Karpas-422 (cell line): ENCODE measurements around the gene SSBP2. TPM values are rescaled to one million over a fixed set of nuclear protein-coding genes. Genes with fewer than 3 reads are reported as not detected.
A peak's percentile ranks its signal among the peaks of the same experiment; 100 is the strongest.

Experiments
- DNase-seq: peaks from one replicate; pipeline ENCODE4 v3.0.0-alpha.2; 2015
- H2AFZ ChIP-seq: fragments of 200-600 bp; sonication (generic); 2 replicates; pipeline ENCODE4 v1.6.1; 2014; ENCODE audit warnings: antibody characterized with exemption, low read length, mixed read lengths
- H3K27ac ChIP-seq: fragments of 200-600 bp; sonication (generic); 2 replicates; pipeline ENCODE4 v1.5.1; 2014; ENCODE audit warnings: mild to moderate bottlenecking, low read length, moderate library complexity
- H3K27me3 ChIP-seq: fragments of 200-600 bp; sonication (generic); 2 replicates; pipeline ENCODE4 v1.6.1; 2014; ENCODE audit warnings: low read length, mixed read lengths
- H3K36me3 ChIP-seq: fragments of 200-600 bp; sonication (generic); 2 replicates; pipeline ENCODE4 v1.6.1; 2014; ENCODE audit warnings: low read length, mixed read lengths; ENCODE audit not compliant: insufficient read depth
- H3K4me1 ChIP-seq: fragments of 200-600 bp; sonication (generic); 2 replicates; pipeline ENCODE4 v1.6.1; 2014; ENCODE audit warnings: mild to moderate bottlenecking, low read length, mixed read lengths
- H3K4me2 ChIP-seq: fragments of 200-600 bp; sonication (generic); 2 replicates; pipeline ENCODE4 v1.6.1; 2014; ENCODE audit warnings: low read length, low read depth, mild to moderate bottlenecking; ENCODE audit not compliant: poor library complexity, severe bottlenecking
- H3K4me3 ChIP-seq: fragments of 200-600 bp; sonication (generic); 2 replicates; pipeline ENCODE4 v1.5.1; 2014; ENCODE audit warnings: mild to moderate bottlenecking, antibody characterized with exemption, low read length, mixed read lengths
- H3K79me2 ChIP-seq: fragments of 200-600 bp; sonication (generic); 2 replicates; pipeline ENCODE4 v1.6.1; 2014; ENCODE audit warnings: mild to moderate bottlenecking, low read length, mixed read lengths
- H3K9ac ChIP-seq: fragments of 200-600 bp; sonication (generic); 2 replicates; pipeline ENCODE4 v1.6.0; 2014; ENCODE audit warnings: low read length
- H3K9me2 ChIP-seq: fragments of 200-600 bp; sonication (generic), shearing (Covaris generic); replicated peaks from 2 replicates; pipeline ENCODE4 v1.6.0; 2014; ENCODE audit warnings: mild to moderate bottlenecking, low read length, moderate library complexity; ENCODE audit not compliant: insufficient read depth
- H3K9me3 ChIP-seq: fragments of 300-700, 200-600 bp; sonication (generic); 2 replicates; pipeline ENCODE4 v1.6.1; 2014; ENCODE audit warnings: low read length, mixed read lengths
- H4K20me1 ChIP-seq: fragments of 200-600 bp; sonication (generic); 2 replicates; pipeline ENCODE4 v1.6.1; 2014; ENCODE audit warnings: mild to moderate bottlenecking, antibody characterized with exemption, low read length, low read depth; ENCODE audit not compliant: insufficient read depth
- total RNA-seq: library from RNA; depleted of rRNA; stranded (reverse); fragments of >200 nt; shearing (Covaris generic); gene quantifications from 2 replicates; pipeline ENCODE4 v1.2.3, GENCODE V29; 2014; ENCODE audit warnings: low replicate concordance

SSBP2 gene
- total RNA-seq, 1 experiment from 2014 or later: 148 TPM

DNA sequence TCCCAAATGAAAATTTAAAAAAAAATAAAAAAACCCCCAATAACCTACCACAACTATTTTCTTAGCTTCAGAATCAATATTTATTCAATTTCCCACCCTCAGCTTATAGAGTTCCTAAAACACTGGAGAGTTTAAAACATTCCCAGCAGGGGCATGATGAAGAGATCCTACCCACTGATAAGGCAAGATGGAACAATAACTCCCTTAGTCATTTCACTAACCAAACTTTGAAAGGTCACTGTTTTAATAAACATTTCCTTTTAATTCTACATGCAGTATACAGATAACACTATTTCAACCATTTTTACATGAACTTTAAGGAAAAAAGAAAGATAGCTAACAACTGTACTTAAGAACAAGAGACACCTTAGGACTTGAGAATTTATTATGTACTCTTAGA, 322.0 kb downstream of the SSBP2 start:
- Histone ChIP-seq H2AFZ (no peak overlapping the region), H3K9me2 (no peaks in the 10 kb centered on the region), H4K20me1 (no peaks in the 10 kb centered on the region), H3K4me3 (no peak overlapping the region), H3K9me3 (no peaks in the 10 kb centered on the region), H3K27ac (no peak overlapping the region), H3K4me1 (peaks cover 20% of the 10 kb centered on the region), H3K4me2 (no peak overlapping the region), H3K36me3 (no peaks in the 10 kb centered on the region; the same call in 1 of the 2 replicates), H3K79me2 (peaks cover 6% of the 10 kb centered on the region; the same call in 1 of the 2 replicates), H3K27me3 (no peaks in the 10 kb centered on the region), H3K9ac (no peak overlapping the region)
- DNase-seq: no peak

DNA sequence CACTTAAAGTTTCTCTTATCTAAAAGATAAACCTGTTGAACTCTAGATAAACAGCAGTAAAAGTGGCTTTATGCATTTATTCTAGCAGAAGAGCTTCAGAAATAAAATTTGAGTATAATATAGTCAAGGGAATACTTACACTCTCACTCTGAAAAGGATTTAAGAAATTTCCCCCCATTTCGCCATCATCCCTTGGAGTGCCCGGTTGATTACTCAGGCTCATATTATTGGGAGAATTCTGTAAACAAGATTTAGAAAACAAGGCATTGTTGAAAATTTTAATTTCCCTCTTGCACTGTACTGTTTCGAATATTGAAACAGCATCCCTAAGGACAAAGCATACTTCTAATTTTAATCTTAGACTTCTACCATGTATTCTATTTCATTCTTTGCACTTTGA, 322.5 kb downstream of the SSBP2 start:
- Histone ChIP-seq H3K4me1 (peaks cover 20% of the 10 kb centered on the region), H3K9ac (no peak overlapping the region), H3K36me3 (no peaks in the 10 kb centered on the region; the same call in 1 of the 2 replicates), H3K27ac (no peak overlapping the region), H3K27me3 (no peaks in the 10 kb centered on the region), H3K79me2 (peaks cover 6% of the 10 kb centered on the region; the same call in 1 of the 2 replicates), H3K9me2 (no peaks in the 10 kb centered on the region), H3K4me2 (no peak overlapping the region), H3K9me3 (no peaks in the 10 kb centered on the region), H3K4me3 (no peak overlapping the region), H2AFZ (no peak overlapping the region), H4K20me1 (no peaks in the 10 kb centered on the region)
- DNase-seq: no peak

DNA sequence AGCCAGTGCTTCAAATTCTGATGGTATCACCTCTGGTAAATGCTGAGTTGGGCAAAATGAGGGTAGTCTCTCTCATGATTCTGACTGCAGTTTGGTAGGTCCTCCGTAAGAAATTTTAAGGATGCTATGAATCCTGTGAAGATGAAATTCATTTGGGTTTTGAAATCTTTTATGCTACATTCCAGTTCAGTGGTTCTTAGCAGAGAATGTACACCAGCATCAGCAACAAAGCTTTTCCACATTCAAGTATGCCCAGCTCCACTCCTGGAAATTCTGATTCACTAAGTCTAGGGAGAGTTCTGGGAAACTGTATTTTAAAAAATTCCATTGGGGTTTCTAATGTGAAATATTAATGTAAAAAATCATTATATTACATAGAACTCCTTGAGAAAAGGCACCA, 323.3 kb downstream of the SSBP2 start:
- no peaks in the 10 kb centered on the region for H4K20me1 ChIP-seq
- H3K9me2 ChIP-seq: no peaks in the 10 kb centered on the region
- H3K4me3 ChIP-seq: no peak overlapping the region
- H3K79me2 ChIP-seq: peaks cover 6% of the 10 kb centered on the region; the same call in 1 of the 2 replicates
- H2AFZ ChIP-seq: no peak overlapping the region
- peaks cover 20% of the 10 kb centered on the region for H3K4me1 ChIP-seq
- H3K36me3 ChIP-seq: no peaks in the 10 kb centered on the region; the same call in 1 of the 2 replicates
- H3K27me3 ChIP-seq: no peaks in the 10 kb centered on the region
- DNase-seq: no peak
- no peak overlapping the region for H3K9ac ChIP-seq
- 0 out of 2 replicates have a peak overlapping the region, but pooled peaks have one; percentile 51 for H3K27ac ChIP-seq
- no peaks in the 10 kb centered on the region for H3K9me3 ChIP-seq
- no peak overlapping the region for H3K4me2 ChIP-seq

DNA sequence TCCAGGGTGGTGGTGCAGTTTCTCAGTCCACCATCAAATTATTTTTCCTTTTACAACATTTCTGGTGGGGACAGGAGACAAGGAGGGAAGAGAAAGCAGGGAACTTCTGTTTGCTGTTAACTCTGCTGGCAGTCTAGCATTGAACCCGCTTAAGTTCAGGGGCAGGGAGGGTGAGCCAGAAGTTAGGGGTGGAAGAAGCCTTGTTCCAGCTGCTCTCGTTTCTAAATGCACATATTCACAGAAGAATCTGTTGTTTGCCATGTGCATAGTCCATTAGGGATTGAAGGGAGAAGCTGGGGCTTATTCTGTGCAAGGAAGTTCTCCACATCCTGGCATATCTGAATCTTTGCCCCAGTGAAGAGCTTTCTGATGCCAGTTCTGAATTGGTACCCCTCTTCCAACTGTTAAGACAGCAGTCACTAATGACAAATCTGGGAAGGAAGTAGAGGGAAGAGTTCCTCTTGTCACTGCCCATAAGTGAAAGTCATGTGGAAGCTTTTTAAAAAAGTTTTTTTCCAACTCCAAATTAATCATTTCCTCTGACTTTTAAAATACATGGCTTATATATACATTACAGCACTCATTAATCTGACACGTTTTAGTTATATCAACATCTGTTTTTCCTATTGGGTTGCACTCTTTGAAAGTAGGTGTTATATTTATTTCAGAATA, 324.4 kb downstream of the SSBP2 start:
- Histone ChIP-seq H3K4me2 (no peak overlapping the region), H3K9me3 (no peaks in the 10 kb centered on the region), H3K9me2 (no peaks in the 10 kb centered on the region), H3K79me2 (peaks cover 6% of the 10 kb centered on the region; the same call in 1 of the 2 replicates), H2AFZ (no peak overlapping the region), H3K27me3 (no peaks in the 10 kb centered on the region), H4K20me1 (no peaks in the 10 kb centered on the region), H3K27ac (peak overlapping the region; percentile 51), H3K4me3 (no peak overlapping the region), H3K4me1 (peaks cover 20% of the 10 kb centered on the region), H3K36me3 (no peaks in the 10 kb centered on the region; the same call in 1 of the 2 replicates), H3K9ac (no peak overlapping the region)
- no peak for DNase-seq

DNA sequence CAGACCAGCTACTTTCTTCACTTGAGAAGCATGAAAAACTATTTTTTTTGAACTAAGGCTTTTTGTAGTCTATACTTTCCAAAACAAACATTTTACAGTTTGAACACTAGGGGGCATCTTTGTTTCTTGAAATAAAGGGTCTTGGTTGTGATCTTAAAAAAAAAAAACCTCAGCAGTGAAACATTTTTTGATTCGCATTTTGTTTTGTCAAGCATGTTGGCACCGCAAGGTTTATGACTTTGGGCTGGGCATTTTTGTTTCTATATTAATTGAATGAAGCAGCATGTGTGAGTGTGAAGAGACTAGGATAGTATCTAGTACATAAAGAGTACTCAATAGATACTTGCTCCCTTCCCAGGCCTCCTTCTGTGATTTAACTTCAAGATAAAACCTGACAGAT, 325.3 kb downstream of the SSBP2 start:
- DNase-seq: peak; percentile 86
- H3K4me2 ChIP-seq: peak overlapping the region; percentile 24
- H2AFZ ChIP-seq: no peak overlapping the region
- H3K9ac ChIP-seq: no peak overlapping the region
- no peaks in the 10 kb centered on the region for H4K20me1 ChIP-seq
- H3K27ac ChIP-seq: peak overlapping the region; percentile 51
- no peaks in the 10 kb centered on the region; the same call in 1 of the 2 replicates for H3K36me3 ChIP-seq
- no peaks in the 10 kb centered on the region for H3K9me3 ChIP-seq
- H3K9me2 ChIP-seq: no peaks in the 10 kb centered on the region
- no peaks in the 10 kb centered on the region for H3K27me3 ChIP-seq
- no peak overlapping the region for H3K4me3 ChIP-seq
- H3K4me1 ChIP-seq: peaks cover 20% of the 10 kb centered on the region
- peaks cover 6% of the 10 kb centered on the region; the same call in 1 of the 2 replicates for H3K79me2 ChIP-seq

DNA sequence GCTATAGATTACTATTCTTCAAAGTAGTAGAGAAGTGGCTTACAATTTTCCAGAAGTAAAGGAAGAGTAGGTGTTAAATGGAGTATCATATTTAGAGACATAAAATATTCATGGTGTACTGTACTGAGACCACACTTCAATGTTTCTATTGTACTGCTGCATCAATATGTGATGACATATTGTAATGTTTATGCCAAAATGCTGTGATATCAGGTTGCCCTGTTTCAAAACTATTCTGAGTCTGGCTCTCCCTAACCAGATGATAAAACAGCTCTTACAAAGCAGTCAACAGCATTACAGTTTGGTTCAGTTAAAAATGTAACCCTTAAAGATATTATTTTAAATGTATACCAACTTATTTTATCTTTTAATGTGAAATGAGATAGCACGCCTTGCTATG, 326.2 kb downstream of the SSBP2 start:
- Histone ChIP-seq H3K4me1 (peaks cover 20% of the 10 kb centered on the region), H3K9ac (no peak overlapping the region), H3K9me3 (no peaks in the 10 kb centered on the region), H3K27ac (no peak overlapping the region), H3K4me2 (no peak overlapping the region), H4K20me1 (no peaks in the 10 kb centered on the region), H2AFZ (no peak overlapping the region), H3K79me2 (peaks cover 3% of the 10 kb centered on the region; the same call in 1 of the 2 replicates), H3K4me3 (no peak overlapping the region), H3K36me3 (peaks cover 6% of the 10 kb centered on the region), H3K27me3 (no peaks in the 10 kb centered on the region), H3K9me2 (no peaks in the 10 kb centered on the region)
- no peak for DNase-seq

DNA sequence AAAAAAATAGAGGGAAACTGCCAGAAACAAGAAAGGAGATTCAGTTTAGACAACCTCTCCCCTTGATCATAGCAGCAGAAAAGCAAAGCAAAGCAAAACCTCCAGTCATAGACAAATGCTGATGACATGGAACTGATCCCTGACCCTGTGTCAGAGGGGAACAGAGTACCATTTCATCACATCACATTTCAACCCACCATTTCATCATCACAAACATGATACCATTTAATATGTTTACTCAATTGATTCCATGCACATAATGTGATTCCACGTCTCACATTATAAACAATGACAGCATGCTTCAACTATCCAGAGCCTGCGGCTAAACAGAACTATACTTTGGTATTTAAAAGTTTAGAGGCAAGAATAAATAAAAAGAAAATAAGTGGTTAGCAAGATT, 328.2 kb downstream of the SSBP2 start:
- Histone ChIP-seq H4K20me1 (no peaks in the 10 kb centered on the region), H3K4me2 (no peak overlapping the region), H3K4me1 (peaks cover 20% of the 10 kb centered on the region), H3K79me2 (peaks cover 3% of the 10 kb centered on the region; the same call in 1 of the 2 replicates), H3K9me3 (no peaks in the 10 kb centered on the region), H3K36me3 (peaks cover 7% of the 10 kb centered on the region; the same call in 1 of the 2 replicates), H2AFZ (no peak overlapping the region), H3K4me3 (no peak overlapping the region), H3K27me3 (no peaks in the 10 kb centered on the region), H3K9ac (no peak overlapping the region), H3K27ac (no peak overlapping the region), H3K9me2 (no peaks in the 10 kb centered on the region)
- DNase-seq: no peak

DNA sequence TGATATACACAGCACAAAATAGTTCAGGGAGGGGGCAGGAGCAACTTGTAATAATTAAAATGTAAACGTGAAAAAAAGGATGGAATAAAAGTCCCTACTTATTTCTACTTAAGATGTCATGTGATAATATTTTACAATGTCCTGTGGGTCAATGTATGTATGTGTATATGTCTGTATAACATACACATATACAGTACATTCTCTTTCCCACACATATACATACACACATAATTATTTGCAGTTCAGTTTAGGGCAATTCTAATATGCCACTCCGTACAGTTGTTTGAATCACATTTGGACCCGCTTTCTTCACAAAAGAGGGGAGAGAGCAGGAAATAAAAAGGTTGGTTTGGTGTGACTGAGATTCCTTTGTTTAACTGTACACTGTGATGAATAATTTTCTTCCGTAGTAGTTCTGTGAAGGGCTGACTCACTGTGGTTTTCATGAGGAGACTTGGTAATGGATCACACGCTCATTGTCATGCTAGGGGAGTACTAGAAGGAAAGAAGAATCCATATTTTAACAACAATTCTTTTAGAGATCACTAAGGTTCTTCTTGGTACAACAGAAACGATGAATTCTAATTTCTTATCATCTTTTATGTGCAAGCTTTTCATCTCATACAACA, 330.7 kb downstream of the SSBP2 start:
- DNase-seq: no peak

More for the DNA sequence above, 330.7 kb downstream of the SSBP2 start:
- Histone ChIP-seq H4K20me1 (no peaks in the 10 kb centered on the region), H3K27me3 (no peaks in the 10 kb centered on the region), H3K4me2 (no peak overlapping the region), H3K79me2 (peaks cover 3% of the 10 kb centered on the region; the same call in 1 of the 2 replicates), H3K4me1 (no peaks in the 10 kb centered on the region), H3K36me3 (peaks cover 9% of the 10 kb centered on the region; the same call in 1 of the 2 replicates), H3K9me2 (no peaks in the 10 kb centered on the region), H2AFZ (no peak overlapping the region), H3K9me3 (no peaks in the 10 kb centered on the region), H3K9ac (no peak overlapping the region), H3K4me3 (no peak overlapping the region), H3K27ac (no peak overlapping the region)
